A549 (cell line): ENCODE results near the gene PRSS2. TPM values are rescaled to one million over a fixed set of nuclear protein-coding genes. Genes with fewer than 3 reads are reported as not detected.
A peak's percentile ranks its signal among the peaks of the same experiment; 100 is the strongest.
"Not testable (repeated sequence)": the region's sequence is repeated elsewhere in the genome, so short reads cannot be mapped to it uniquely, and the experiment has no call there.

ENCODE experiments used
- ATAC-seq, 2 experiments: fragments of 200-7000 bp in 1 of 2; fragments of >200 bp in 1 of 2; cut with Nextera tagmentation in 1 of 2; cut with Tn5 transposase in 1 of 2; 3 replicates each; pipeline versions ENCODE4 v1.8.0 to v1.9.1; 2018 to 2020; ENCODE audit warnings: mild to moderate bottlenecking in 1 of 2, moderate library complexity in 1 of 2
- CTCF ChIA-PET: fragments of 300-600 bp; sonication (Branson Sonifier 250); formaldehyde crosslinking; extraction: SDS; loops from one replicate; lab custom pipeline; 2021; ENCODE audit warnings: antibody characterized with exemption, inconsistent platforms; lab: Yijun Ruan, JAX
- POLR2A ChIA-PET: fragments of 350-600 bp; formaldehyde crosslinking; extraction: SDS; loops from one replicate; lab custom pipeline; 2021; ENCODE audit warnings: antibody characterized with exemption, inconsistent platforms; lab: Yijun Ruan, JAX
- DNase-seq, 2 experiments: peaks; one replicate each; pipeline versions ENCODE4 v3.0.0 to v3.0.0-alpha.2; 2011 to 2016; ENCODE audit warnings: low read depth in 1 of 2, low spot score in 1 of 2
- FAIRE-seq: peaks from 2 replicates; lab custom pipeline; 2011; peaks lifted over from hg19 to GRCh38; lab: Jason Lieb, UNC
- H3K27ac ChIP-seq, 2 experiments: fragments of >200 bp; sonication (Bioruptor Twin); formaldehyde crosslinking; 3 replicates each; pipeline ENCODE4 v1.5.1; 2016 to 2017
- H3K4me1 ChIP-seq: fragments of >200 bp; sonication (Bioruptor Twin); formaldehyde crosslinking; 3 replicates; pipeline ENCODE4 v1.6.1; 2016
- H3K4me2 ChIP-seq: fragments of >200 bp; sonication (Bioruptor Twin); formaldehyde crosslinking; 3 replicates; pipeline ENCODE4 v1.6.1; 2016
- H3K4me3 ChIP-seq: fragments of >200 bp; sonication (Bioruptor Twin); formaldehyde crosslinking; 3 replicates; pipeline ENCODE4 v1.5.1; 2016
- H3K9me3 ChIP-seq: fragments of >200 bp; sonication (Bioruptor Twin); formaldehyde crosslinking; 3 replicates; pipeline ENCODE4 v1.6.1; 2016
- CBX2 ChIP-seq: fragments of 200-600 bp; sonication (generic); IDR thresholded peaks from 2 replicates; pipeline ENCODE4 v1.6.1; 2016; ENCODE audit warnings: low read depth, mild to moderate bottlenecking, borderline replicate concordance
- CBX8 ChIP-seq: fragments of 200-600 bp; sonication (generic); IDR thresholded peaks from 2 replicates; pipeline ENCODE4 v1.6.1; 2016
- CEBPB ChIP-seq, 2 experiments: fragments of >200 bp in 1 of 2; sonication (Bioruptor Twin) in 1 of 2; formaldehyde crosslinking in 1 of 2; IDR thresholded peaks; 2 replicates each; pipeline ENCODE4 v1.6.1; 2012 to 2016
- ESRRA ChIP-seq: fragments of 150-350 bp; IDR thresholded peaks from 2 replicates; pipeline ENCODE4 v1.6.1; 2014; ENCODE audit warnings: mild to moderate bottlenecking, low read length, borderline replicate concordance
- FOSB ChIP-seq: fragments of 250-450 bp; sonication (Bioruptor Pico); IDR thresholded peaks from 2 replicates; pipeline ENCODE4 v1.5.0; 2020; ENCODE audit warnings: mild to moderate bottlenecking, moderate library complexity
- GATA3 ChIP-seq: IDR thresholded peaks from 2 replicates; pipeline ENCODE4 v1.6.1; 2012; ENCODE audit warnings: borderline replicate concordance
- HDAC2 ChIP-seq: fragments of 200-600 bp; sonication (generic); IDR thresholded peaks from 2 replicates; pipeline ENCODE4 v1.6.1; 2016
- HOXB13 ChIP-seq: fragments of 250-450 bp; sonication (Bioruptor Pico); IDR thresholded peaks from 2 replicates; pipeline ENCODE4 v1.5.0; 2020; ENCODE audit warnings: low read depth, mild to moderate bottlenecking, moderate library complexity
- JUNB ChIP-seq: fragments of >200 bp; sonication (Bioruptor Twin); formaldehyde crosslinking; IDR thresholded peaks from 2 replicates; pipeline ENCODE4 v1.6.1; 2016
- KDM1A ChIP-seq: fragments of 200-600 bp; sonication (generic); IDR thresholded peaks from 2 replicates; pipeline ENCODE4 v1.6.1; 2016; ENCODE audit warnings: low read depth, mild to moderate bottlenecking
- MAFK ChIP-seq: fragments of 450-650 bp; IDR thresholded peaks from 2 replicates; pipeline ENCODE4 v1.6.1; 2014; ENCODE audit not compliant: partially characterized antibody
- MYC ChIP-seq: IDR thresholded peaks from 2 replicates; pipeline ENCODE4 v1.6.1; 2012; ENCODE audit warnings: mild to moderate bottlenecking, inconsistent platforms, low read length, improper control_type of control experiment, borderline replicate concordance
- NR3C1 ChIP-seq: fragments of >200 bp; sonication (Bioruptor Twin); formaldehyde crosslinking; IDR thresholded peaks from 3 replicates; pipeline ENCODE4 v1.6.1; 2017
- PHF8 ChIP-seq: fragments of 200-600 bp; sonication (generic); IDR thresholded peaks from 2 replicates; pipeline ENCODE4 v1.6.1; 2016; ENCODE audit warnings: low read depth, mild to moderate bottlenecking, antibody characterized with exemption, moderate library complexity, borderline replicate concordance
- RARB ChIP-seq: fragments of 250-450 bp; sonication (Bioruptor Pico); IDR thresholded peaks from 2 replicates; pipeline ENCODE4 v1.8.0; 2021; ENCODE audit warnings: mild to moderate bottlenecking, moderate library complexity
- RNF2 ChIP-seq: fragments of 200-600 bp; sonication (generic); IDR thresholded peaks from 2 replicates; pipeline ENCODE4 v1.6.1; 2016; ENCODE audit warnings: low read depth, mild to moderate bottlenecking, antibody characterized with exemption, moderate library complexity, borderline replicate concordance
- SMC3 ChIP-seq: fragments of >200 bp; sonication (Bioruptor Twin); formaldehyde crosslinking; IDR thresholded peaks from 3 replicates; pipeline ENCODE4 v1.6.1; 2018; ENCODE audit warnings: inconsistent platforms
- ZC3H11A ChIP-seq: fragments of 450-650 bp; IDR thresholded peaks from 2 replicates; pipeline ENCODE4 v1.6.1; 2014; ENCODE audit warnings: antibody characterized with exemption, mild to moderate bottlenecking
- ZSCAN20 ChIP-seq: fragments of 250-450 bp; sonication (Bioruptor Pico); IDR thresholded peaks from 2 replicates; pipeline ENCODE4 v1.8.0; 2022; ENCODE audit warnings: mild to moderate bottlenecking, moderate library complexity
- WGBS: methylation state at CpG from one replicate; pipeline ENCODE4 v1.1.6; 2017; ENCODE audit errors: missing lambda C conversion rate; 5-methylcytosine and 5-hydroxymethylcytosine counted together
- polyA plus RNA-seq, 4 experiments: library from polyadenylated mRNA; depleted of rRNA in 3 of 4; stranded (reverse); fragments of >200 nt; fragmentation: RNase III in 1 of 4; extraction: RNeasy Plus Mini Kit Qiagen cat#74134 plus additional on column Dnase treatment in 1 of 4; gene quantifications; 2 replicates in 3 of 4; 3 replicates in 1 of 4; pipeline ENCODE4 v1.2.3, GENCODE V29; 2011 to 2017
- TF ChIP-seq, protein P1 (sequence below): fragments of 200-600 bp; sonication (generic); IDR thresholded peaks from 2 replicates; pipeline ENCODE4 v1.6.1; 2016; ENCODE audit warnings: antibody characterized with exemption, mild to moderate bottlenecking, moderate library complexity
- TF ChIP-seq, protein P2 (sequence below): fragments of 250-450 bp; sonication (Bioruptor Pico); IDR thresholded peaks from 2 replicates; pipeline ENCODE4 v1.5.0; 2020; ENCODE audit warnings: low read depth, mild to moderate bottlenecking, moderate library complexity
- TF ChIP-seq, protein P3 (sequence below): fragments of >200 bp; sonication (Bioruptor Twin); formaldehyde crosslinking; IDR thresholded peaks from 3 replicates; pipeline ENCODE4 v1.6.1; 2016

PRSS2 gene
- polyA plus RNA-seq, 2 of the 4 experiments (the other 2 are of a cell fraction) = not detected

DNA sequence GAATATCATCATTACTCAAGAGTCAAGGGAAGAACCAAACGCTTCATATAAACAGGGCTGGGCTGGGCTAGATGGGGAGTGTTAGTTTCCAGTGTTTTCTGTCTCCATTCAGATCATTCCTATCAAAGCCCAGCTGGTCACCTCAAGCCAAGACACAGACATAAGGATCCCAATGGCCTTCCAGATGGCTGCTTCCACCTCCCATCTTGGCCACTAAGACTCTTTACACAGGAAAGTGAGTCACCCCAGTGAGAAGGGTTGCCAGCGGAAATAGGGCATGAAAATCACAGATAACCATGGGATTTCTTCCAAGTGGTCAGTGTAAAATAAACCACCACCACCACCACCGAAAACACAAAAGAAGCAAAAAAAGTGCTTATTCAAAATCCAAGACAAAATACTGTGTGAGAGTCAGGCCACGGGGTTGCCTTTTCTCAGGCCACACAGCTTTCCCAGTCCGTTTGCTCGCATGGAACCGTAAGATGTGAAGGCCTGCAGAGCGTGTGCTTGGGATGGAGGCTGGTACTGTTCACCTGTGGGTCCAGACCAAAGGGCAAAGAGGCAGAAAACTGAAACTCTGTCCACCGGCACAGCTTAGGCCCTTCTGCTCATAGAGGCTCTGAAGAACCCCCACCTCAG is 5.6 kb downstream of the PRSS2 start:
- no peak for DNase-seq
- TF ChIP-seq ZSCAN20 (no peak), CEBPB (IDR thresholded peaks at IDR 0.05) (no peak), PHF8 (no peak), NR3C1 (no peak), CBX8 (no peak), ESRRA (no peak), GATA3 (no peak), HOXB13 (CRISPR knock-in tag) (no peak), JUNB (no peak), MAFK (no peak)
- TF ChIP-seq, protein P1, sequence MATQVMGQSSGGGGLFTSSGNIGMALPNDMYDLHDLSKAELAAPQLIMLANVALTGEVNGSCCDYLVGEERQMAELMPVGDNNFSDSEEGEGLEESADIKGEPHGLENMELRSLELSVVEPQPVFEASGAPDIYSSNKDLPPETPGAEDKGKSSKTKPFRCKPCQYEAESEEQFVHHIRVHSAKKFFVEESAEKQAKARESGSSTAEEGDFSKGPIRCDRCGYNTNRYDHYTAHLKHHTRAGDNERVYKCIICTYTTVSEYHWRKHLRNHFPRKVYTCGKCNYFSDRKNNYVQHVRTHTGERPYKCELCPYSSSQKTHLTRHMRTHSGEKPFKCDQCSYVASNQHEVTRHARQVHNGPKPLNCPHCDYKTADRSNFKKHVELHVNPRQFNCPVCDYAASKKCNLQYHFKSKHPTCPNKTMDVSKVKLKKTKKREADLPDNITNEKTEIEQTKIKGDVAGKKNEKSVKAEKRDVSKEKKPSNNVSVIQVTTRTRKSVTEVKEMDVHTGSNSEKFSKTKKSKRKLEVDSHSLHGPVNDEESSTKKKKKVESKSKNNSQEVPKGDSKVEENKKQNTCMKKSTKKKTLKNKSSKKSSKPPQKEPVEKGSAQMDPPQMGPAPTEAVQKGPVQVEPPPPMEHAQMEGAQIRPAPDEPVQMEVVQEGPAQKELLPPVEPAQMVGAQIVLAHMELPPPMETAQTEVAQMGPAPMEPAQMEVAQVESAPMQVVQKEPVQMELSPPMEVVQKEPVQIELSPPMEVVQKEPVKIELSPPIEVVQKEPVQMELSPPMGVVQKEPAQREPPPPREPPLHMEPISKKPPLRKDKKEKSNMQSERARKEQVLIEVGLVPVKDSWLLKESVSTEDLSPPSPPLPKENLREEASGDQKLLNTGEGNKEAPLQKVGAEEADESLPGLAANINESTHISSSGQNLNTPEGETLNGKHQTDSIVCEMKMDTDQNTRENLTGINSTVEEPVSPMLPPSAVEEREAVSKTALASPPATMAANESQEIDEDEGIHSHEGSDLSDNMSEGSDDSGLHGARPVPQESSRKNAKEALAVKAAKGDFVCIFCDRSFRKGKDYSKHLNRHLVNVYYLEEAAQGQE = no peak
- TF ChIP-seq, protein P2, sequence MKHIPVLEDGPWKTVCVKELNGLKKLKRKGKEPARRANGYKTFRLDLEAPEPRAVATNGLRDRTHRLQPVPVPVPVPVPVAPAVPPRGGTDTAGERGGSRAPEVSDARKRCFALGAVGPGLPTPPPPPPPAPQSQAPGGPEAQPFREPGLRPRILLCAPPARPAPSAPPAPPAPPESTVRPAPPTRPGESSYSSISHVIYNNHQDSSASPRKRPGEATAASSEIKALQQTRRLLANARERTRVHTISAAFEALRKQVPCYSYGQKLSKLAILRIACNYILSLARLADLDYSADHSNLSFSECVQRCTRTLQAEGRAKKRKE (CRISPR knock-in tag) = no peak
- TF ChIP-seq, protein P3, sequence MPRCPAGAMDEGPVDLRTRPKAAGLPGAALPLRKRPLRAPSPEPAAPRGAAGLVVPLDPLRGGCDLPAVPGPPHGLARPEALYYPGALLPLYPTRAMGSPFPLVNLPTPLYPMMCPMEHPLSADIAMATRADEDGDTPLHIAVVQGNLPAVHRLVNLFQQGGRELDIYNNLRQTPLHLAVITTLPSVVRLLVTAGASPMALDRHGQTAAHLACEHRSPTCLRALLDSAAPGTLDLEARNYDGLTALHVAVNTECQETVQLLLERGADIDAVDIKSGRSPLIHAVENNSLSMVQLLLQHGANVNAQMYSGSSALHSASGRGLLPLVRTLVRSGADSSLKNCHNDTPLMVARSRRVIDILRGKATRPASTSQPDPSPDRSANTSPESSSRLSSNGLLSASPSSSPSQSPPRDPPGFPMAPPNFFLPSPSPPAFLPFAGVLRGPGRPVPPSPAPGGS = no peak
- TF ChIP-seq, all 56 proteins: peak for 0
- no peak for ATAC-seq
- Histone ChIP-seq H3K4me1 (no peaks in the 10 kb centered on the region), H3K27ac (no peak overlapping the region), H3K4me3 (no peak overlapping the region), H3K9me3 (no peaks in the 10 kb centered on the region), H3K4me2 (no peak overlapping the region)
- ChIA-PET POLR2A (no interaction called here), CTCF (interaction anchor here (1.2 to 3.6 kb wide), 4 partner anchors 8 to 242 kb away, joined by 3 to 9 read pairs (median 4); no protein-coding TSS in a partner anchor)
- WGBS = 26% methylated on average over 9 of the region's 9 CpGs
- FAIRE-seq = no peak

DNA sequence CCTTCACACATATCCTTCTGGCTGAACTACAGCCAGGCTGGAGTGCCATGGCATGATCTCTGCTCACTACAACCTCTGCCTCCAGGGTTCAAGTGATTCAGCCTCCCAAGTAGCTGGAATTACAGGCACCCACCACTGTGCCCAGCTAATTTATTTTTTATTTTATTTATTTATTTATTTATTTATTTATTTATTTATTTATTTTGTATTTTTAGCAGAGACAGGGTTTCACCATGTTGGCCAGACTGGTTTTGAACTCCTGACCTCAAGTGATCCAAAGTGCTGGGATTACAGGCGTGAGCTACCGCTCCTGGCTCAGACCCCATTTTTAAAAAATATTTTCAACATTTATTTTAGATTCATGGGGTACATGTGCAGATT is 6.1 kb downstream of the PRSS2 start:
- DNase-seq, FAIRE-seq, H3K4me2 ChIP-seq, ATAC-seq, H3K9me3 ChIP-seq, H3K27ac ChIP-seq, H3K4me3 ChIP-seq, POLR2A ChIA-PET, H3K4me1 ChIP-seq: not testable (repeated sequence)
- TF ChIP-seq ZC3H11A = peak; percentile 28; the same call in 1 of the 2 replicates
- WGBS = 14% methylated on average over 2 of the region's 2 CpGs
- CTCF ChIA-PET = interaction anchor here (1.2 to 3.6 kb wide), 4 partner anchors 9 to 242 kb away, joined by 3 to 9 read pairs (median 4); no protein-coding TSS in a partner anchor

DNA sequence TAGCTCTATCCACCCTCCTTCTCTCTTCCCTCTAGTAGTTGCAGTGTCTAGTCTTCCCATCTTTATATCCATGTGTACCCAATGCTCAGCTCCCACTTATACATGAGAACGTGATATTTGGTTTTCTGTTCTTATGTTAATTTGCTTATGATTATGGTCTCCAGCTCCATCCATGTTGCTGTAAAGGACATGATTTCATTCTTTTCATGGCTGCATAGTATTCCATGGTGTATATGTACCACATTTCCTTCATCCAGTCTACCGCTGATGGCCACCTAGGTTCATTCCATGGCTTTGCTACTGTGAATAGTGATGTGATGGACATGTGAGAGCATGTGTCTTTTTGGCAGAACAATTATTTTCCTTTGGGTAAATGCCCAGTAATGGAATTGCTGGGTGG is 6.5 kb downstream of the PRSS2 start:
- H3K9me3 ChIP-seq = no peaks in the 10 kb centered on the region
- no peak for ATAC-seq
- ChIA-PET CTCF (interaction anchor here (1.2 to 3.6 kb wide), 3 partner anchors 9 to 242 kb away, joined by 4 to 9 read pairs (median 5); no protein-coding TSS in a partner anchor), POLR2A (no interaction called here)
- no peak for DNase-seq
- no peak for FAIRE-seq
- 28% methylated on average over 2 of the region's 2 CpGs for whole genome bisulfite sequencing
- H3K4me3 ChIP-seq = no peak overlapping the region
- no peaks in the 10 kb centered on the region for H3K4me1 ChIP-seq
- no peak overlapping the region for H3K27ac ChIP-seq
- no peak overlapping the region for H3K4me2 ChIP-seq
- TF ChIP-seq SMC3 = no peak
- TF ChIP-seq, protein P1 = no peak
- TF ChIP-seq, protein P3 = no peak
- TF ChIP-seq KDM1A = no peak
- TF ChIP-seq RARB (CRISPR knock-in tag) = no peak
- TF ChIP-seq RNF2 = no peak
- TF ChIP-seq HDAC2 = no peak
- no peak for TF ChIP-seq FOSB (CRISPR knock-in tag)
- TF ChIP-seq MAFK = no peak
- no peak for TF ChIP-seq CBX2
- TF ChIP-seq MYC = no peak
